ENCODE data around the gene KCNV2.
"Not testable (repeated sequence)": the region's sequence is repeated elsewhere in the genome, so short reads cannot be mapped to it uniquely, and the experiment has no call there.

Gene KCNV2

GRCh38 chr9:2704504-2704903 is 12.8 kb upstream of the KCNV2 start:
- no peak for TF ChIP-seq CTCF (IDR thresholded peaks at IDR 0.05; ENCODE audit: insufficient read depth, low read length, poor library complexity, severe bottlenecking)
- Histone ChIP-seq H3K27me3 (replicated peaks; ENCODE audit: control insufficient read depth, insufficient read depth, low read length) (no peaks in the 10 kb centered on the region), H3K4me3 (replicated peaks; ENCODE audit: low read depth, low read length) (no peak overlapping the region), H3K36me3 (ENCODE audit: control insufficient read depth, insufficient read depth, low read length) (no peaks in the 10 kb centered on the region)
- DNase-seq (ENCODE audit: extremely low read depth, insufficient read length): no peak

GRCh38 chr9:2707256-2707655 is 10.1 kb upstream of the KCNV2 start:
- not testable (repeated sequence) for H3K27me3 ChIP-seq (replicated peaks; ENCODE audit: control insufficient read depth, insufficient read depth, low read length); DNase-seq (ENCODE audit: extremely low read depth, insufficient read length); H3K4me3 ChIP-seq (replicated peaks; ENCODE audit: low read depth, low read length); H3K36me3 ChIP-seq (ENCODE audit: control insufficient read depth, insufficient read depth, low read length)

- Histone ChIP-seq H3K36me3 (ENCODE audit: control insufficient read depth, insufficient read depth, low read length) (no peaks in the 10 kb centered on the region), H3K4me3 (replicated peaks; ENCODE audit: low read depth, low read length) (no peak overlapping the region), H3K27me3 (replicated peaks; ENCODE audit: control insufficient read depth, insufficient read depth, low read length) (no peaks in the 10 kb centered on the region)
- no peak for DNase-seq (ENCODE audit: extremely low read depth, insufficient read length)
- TF ChIP-seq CTCF (IDR thresholded peaks at IDR 0.05; ENCODE audit: insufficient read depth, low read length, poor library complexity, severe bottlenecking): no peak
Measured at GRCh38 chr9:2709645-2710101, 7.6 kb upstream of the KCNV2 start.

- no peak for DNase-seq (ENCODE audit: extremely low read depth, insufficient read length)
- Histone ChIP-seq H3K4me3 (replicated peaks; ENCODE audit: low read depth, low read length) (no peak overlapping the region), H3K27me3 (replicated peaks; ENCODE audit: control insufficient read depth, insufficient read depth, low read length) (no peaks in the 10 kb centered on the region), H3K36me3 (ENCODE audit: control insufficient read depth, insufficient read depth, low read length) (no peaks in the 10 kb centered on the region)
- no peak for TF ChIP-seq CTCF (IDR thresholded peaks at IDR 0.05; ENCODE audit: insufficient read depth, low read length, poor library complexity, severe bottlenecking)
Measured at GRCh38 chr9:2711716-2712115, 5.6 kb upstream of the KCNV2 start.

GRCh38 chr9:2718001-2718697 is 839 bp downstream of the KCNV2 start:
- no peaks in the 10 kb centered on the region for H3K36me3 ChIP-seq (ENCODE audit: control insufficient read depth, insufficient read depth, low read length)
- DNase-seq (ENCODE audit: extremely low read depth, insufficient read length): peak; percentile 13

GRCh38 chr9:2718698-2719033 is 1.4 kb downstream of the KCNV2 start:
- Histone ChIP-seq H3K27me3 (replicated peaks; ENCODE audit: control insufficient read depth, insufficient read depth, low read length) (no peaks in the 10 kb centered on the region), H3K36me3 (ENCODE audit: control insufficient read depth, insufficient read depth, low read length) (no peaks in the 10 kb centered on the region), H3K4me3 (replicated peaks; ENCODE audit: low read depth, low read length) (no peak overlapping the region)
- TF ChIP-seq CTCF (IDR thresholded peaks at IDR 0.05; ENCODE audit: insufficient read depth, low read length, poor library complexity, severe bottlenecking): no peak
- peak; percentile 15 for DNase-seq (ENCODE audit: extremely low read depth, insufficient read length)

More at GRCh38 chr9:2718001-2718697, 839 bp downstream of the KCNV2 start:
- Histone ChIP-seq H3K4me3 (replicated peaks; ENCODE audit: low read depth, low read length) (no peak overlapping the region), H3K27me3 (replicated peaks; ENCODE audit: control insufficient read depth, insufficient read depth, low read length) (no peaks in the 10 kb centered on the region)
- no peak for TF ChIP-seq CTCF (IDR thresholded peaks at IDR 0.05; ENCODE audit: insufficient read depth, low read length, poor library complexity, severe bottlenecking)

Measured in GM06990 (cell line).